Endothelial cell of umbilical vein (primary cell): ENCODE data around the gene SMIM7. TPM values are rescaled to one million over a fixed set of nuclear protein-coding genes. Genes with fewer than 3 reads are reported as not detected.

Experiments
- BruUV-seq: library from RNA; stranded (reverse); fragments of 400-500 nt; replicated peaks from 2 replicates; lab custom pipeline; 2021; lab: Mats Ljungman, UMichigan
- CTCF ChIA-PET: fragments of 300-600, 350-600 bp; sonication (Branson Sonifier 250); formaldehyde crosslinking; loops from one replicate; lab custom pipeline; 2021; ENCODE audit warnings: antibody characterized with exemption, inconsistent platforms; lab: Charles Lee
- POLR2A ChIA-PET: fragments of 300-600, 350-600 bp; sonication (Branson Sonifier 250); formaldehyde crosslinking; loops from one replicate; lab custom pipeline; 2021; ENCODE audit warnings: antibody characterized with exemption, inconsistent platforms; lab: Charles Lee
- DNase-seq: peaks from one replicate; pipeline ENCODE4 v3.0.0-alpha.2; 2011; ENCODE audit warnings: low read depth, low spot score
- FAIRE-seq: peaks from 2 replicates; lab custom pipeline; 2011; peaks lifted over from hg19 to GRCh38; lab: Jason Lieb, UNC
- H2AFZ ChIP-seq: 2 replicates; pipeline ENCODE4 v1.6.0; 2012; ENCODE audit warnings: low read depth, low read length, control low read depth, inconsistent platforms
- H3K27ac ChIP-seq: 2 replicates; pipeline ENCODE4 v1.5.1; 2011; ENCODE audit warnings: low read depth, mild to moderate bottlenecking, control low read depth, low read length, moderate library complexity; ENCODE audit not compliant: insufficient read depth
- H3K27me3 ChIP-seq, 2 experiments: 2 replicates each; pipeline versions ENCODE4 v1.6.0 to v1.6.1; 2011; ENCODE audit warnings: low read length in 2 of 2, mixed read lengths in 1 of 2; ENCODE audit not compliant: control insufficient read depth in 2 of 2, insufficient read depth in 2 of 2
- H3K36me3 ChIP-seq, 2 experiments: 2 replicates in 1 of 2; 3 replicates in 1 of 2; pipeline ENCODE4 v1.5.1; 2011; ENCODE audit warnings: low read length in 2 of 2, mild to moderate bottlenecking in 1 of 2, moderate library complexity in 1 of 2; ENCODE audit not compliant: control insufficient read depth in 2 of 2, insufficient read depth in 2 of 2; ENCODE audit errors: extremely low read depth in 1 of 2
- H3K4me1 ChIP-seq: 3 replicates; pipeline ENCODE4 v1.5.1; 2011; ENCODE audit warnings: mild to moderate bottlenecking, low read length; ENCODE audit not compliant: control insufficient read depth, insufficient read depth; ENCODE audit errors: extremely low read depth
- H3K4me2 ChIP-seq: 2 replicates; pipeline ENCODE4 v1.6.1; 2011; ENCODE audit warnings: low read length, control low read depth, mixed read lengths; ENCODE audit not compliant: insufficient read depth
- H3K4me3 ChIP-seq, 3 experiments: fragments of 200-600 bp in 1 of 3; sonication (generic), shearing (Covaris generic) in 1 of 3; replicated peaks in 1 of 3; 2 replicates each; pipeline ENCODE4 v1.5.1; 2011 to 2016; ENCODE audit warnings: control low read depth in 3 of 3, low read length in 3 of 3, mild to moderate bottlenecking in 2 of 3, inconsistent platforms in 1 of 3, low read depth in 1 of 3, moderate library complexity in 1 of 3; ENCODE audit not compliant: insufficient read depth in 1 of 3
- H3K79me2 ChIP-seq: 2 replicates; pipeline ENCODE4 v1.6.0; 2012; ENCODE audit warnings: low read length, inconsistent platforms; ENCODE audit not compliant: control insufficient read depth, insufficient read depth
- H3K9ac ChIP-seq: replicated peaks from 2 replicates; pipeline ENCODE3; 2011; ENCODE audit warnings: low read length, control low read depth; ENCODE audit not compliant: insufficient read depth; ENCODE audit errors: extremely low read depth
- H3K9me1 ChIP-seq: replicated peaks from 3 replicates; pipeline ENCODE4 v1.6.0; 2011; ENCODE audit warnings: mild to moderate bottlenecking, low read length; ENCODE audit not compliant: control insufficient read depth, insufficient read depth; ENCODE audit errors: extremely low read depth
- H3K9me3 ChIP-seq: replicated peaks from 2 replicates; pipeline ENCODE4 v1.5.1; 2012; ENCODE audit warnings: low read length, inconsistent platforms; ENCODE audit not compliant: control insufficient read depth, insufficient read depth
- H4K20me1 ChIP-seq: replicated peaks from 2 replicates; pipeline ENCODE3; 2011; ENCODE audit warnings: mild to moderate bottlenecking, low read length; ENCODE audit not compliant: control insufficient read depth, insufficient read depth; ENCODE audit errors: extremely low read depth
- EZH2 ChIP-seq: IDR thresholded peaks from 2 replicates; pipeline ENCODE4 v1.6.1; 2012; ENCODE audit warnings: borderline replicate concordance, low read depth, mild to moderate bottlenecking, moderate library complexity, low read length, inconsistent platforms; ENCODE audit not compliant: severe bottlenecking
- FOS ChIP-seq: IDR thresholded peaks from 2 replicates; pipeline ENCODE4 v1.6.1; 2011; ENCODE audit warnings: mild to moderate bottlenecking, low read length, moderate library complexity, borderline replicate concordance; ENCODE audit not compliant: insufficient read depth
- GATA2 ChIP-seq: IDR thresholded peaks from 2 replicates; pipeline ENCODE4 v1.7.0; 2011; ENCODE audit warnings: low read depth, mild to moderate bottlenecking, moderate library complexity, mixed read lengths, low read length; ENCODE audit not compliant: insufficient read length, insufficient read depth
- JUN ChIP-seq: IDR thresholded peaks from 2 replicates; pipeline ENCODE4 v1.6.1; 2011; ENCODE audit warnings: borderline replicate concordance, low read depth; ENCODE audit not compliant: insufficient read length, insufficient read depth
- MYC ChIP-seq: IDR thresholded peaks from one replicate; pipeline ENCODE4 v1.6.1; 2011; ENCODE audit warnings: mild to moderate bottlenecking, low read depth, low read length
- POLR2A ChIP-seq: IDR thresholded peaks from 2 replicates; pipeline ENCODE4 v1.6.1; 2012; ENCODE audit warnings: low read depth, mild to moderate bottlenecking, control low read depth, low read length
- POLR2AphosphoS5 ChIP-seq: IDR thresholded peaks from 2 replicates; pipeline ENCODE4 v1.6.1; 2012; ENCODE audit warnings: low read depth, mild to moderate bottlenecking, control low read depth, low read length, moderate library complexity; ENCODE audit not compliant: insufficient read depth
- dilution Hi-C: fragments of 300-500 bp; cut with MboI; formaldehyde crosslinking; loops from one replicate; pipeline ENCODE4 v1.15.0; 2019; ENCODE audit warnings: low sequenced_read_pairs; ENCODE audit not compliant: extremely low pct_ligation_motif_present
- intact Hi-C: fragments of 100-400 bp; cut with micrococcal nuclease; formaldehyde crosslinking; loops from one replicate; pipeline ENCODE4 v1.10.0; 2022
- polyA plus RNA-seq, 4 experiments: library from polyadenylated mRNA; depleted of rRNA in 3 of 4; stranded (reverse) in 3 of 4; unstranded in 1 of 4; fragments of >200 nt; gene quantifications; 2 replicates each; pipeline versions ENCODE4 v1.2.1 to v1.2.3, GENCODE V29; 2011 to 2012; ENCODE audit warnings: missing spikeins in 1 of 4
- total RNA-seq: library from RNA; stranded (reverse); gene quantifications from 2 replicates; pipeline ENCODE4 v1.2.3, GENCODE V29; 2021
- TF ChIP-seq, protein P1 (sequence below): IDR thresholded peaks from 2 replicates; pipeline ENCODE4 v1.6.1; 2011; ENCODE audit not compliant: insufficient read depth, insufficient read length
- TF ChIP-seq, protein P2 (sequence below), 2 donors: IDR thresholded peaks; 1 replicate in 1 of 2; 2 replicates in 1 of 2; pipeline ENCODE4 v1.5.1; 2011; ENCODE audit warnings: low read length in 2 of 2, mild to moderate bottlenecking in 2 of 2, moderate library complexity in 2 of 2, control low read depth in 1 of 2, inconsistent platforms in 1 of 2, low read depth in 1 of 2; ENCODE audit not compliant: insufficient read depth in 1 of 2; ENCODE audit errors: extremely low read depth in 1 of 2

SMIM7 gene
- total and polyA plus RNA-seq, 2 donors (not counting 3 experiments of a cell fraction or from before 2014, with no cell fraction given), result 51.1 to 62.0 TPM

DNA sequence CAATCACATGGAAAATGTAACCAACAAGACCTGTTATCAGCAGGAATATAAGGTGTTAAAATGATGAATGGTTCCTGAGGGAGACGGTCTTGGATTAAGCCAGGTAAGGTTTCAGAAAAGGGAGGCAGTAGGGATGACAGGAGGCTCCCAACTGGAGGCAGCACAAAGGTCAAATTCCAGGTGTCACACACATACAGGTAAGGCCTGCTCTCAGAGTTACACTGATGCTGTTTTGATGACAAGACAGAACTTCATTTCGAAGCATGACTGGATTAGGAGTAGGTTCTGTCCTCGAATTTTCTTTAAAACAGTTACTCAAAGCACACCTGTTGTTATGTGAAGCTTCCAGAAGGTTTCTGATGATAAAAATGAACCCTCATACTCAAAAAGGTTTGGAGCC, 39.4 kb downstream of the SMIM7 start:
- Histone ChIP-seq H3K4me3 (no peak overlapping the region), H4K20me1 (no peaks in the 10 kb centered on the region), H3K27ac (no peak overlapping the region), H3K9me3 (no peaks in the 10 kb centered on the region), H3K79me2 (peaks cover 100% of the 10 kb centered on the region), H3K9ac (no peak overlapping the region), H3K27me3 (no peaks in the 10 kb centered on the region), H3K9me1 (no peaks in the 10 kb centered on the region), H2AFZ (no peak overlapping the region), H3K4me1 (peaks cover 5% of the 10 kb centered on the region), H3K4me2 (no peak overlapping the region), H3K36me3 (peaks cover 2 to 11% of the 10 kb centered on the region in 2 experiments)
- no peak for DNase-seq
- dilution Hi-C loops, result no loop called here
- FAIRE-seq, result no peak
- no TSS peak for BruUV-seq
- ChIA-PET CTCF (no interaction called here), POLR2A (no interaction called here)
- no peak for TF ChIP-seq MYC
- no peak for TF ChIP-seq POLR2AphosphoS5
- TF ChIP-seq, protein P1, sequence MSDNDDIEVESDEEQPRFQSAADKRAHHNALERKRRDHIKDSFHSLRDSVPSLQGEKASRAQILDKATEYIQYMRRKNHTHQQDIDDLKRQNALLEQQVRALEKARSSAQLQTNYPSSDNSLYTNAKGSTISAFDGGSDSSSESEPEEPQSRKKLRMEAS, result no peak
- intact Hi-C loops, result no loop called here

DNA sequence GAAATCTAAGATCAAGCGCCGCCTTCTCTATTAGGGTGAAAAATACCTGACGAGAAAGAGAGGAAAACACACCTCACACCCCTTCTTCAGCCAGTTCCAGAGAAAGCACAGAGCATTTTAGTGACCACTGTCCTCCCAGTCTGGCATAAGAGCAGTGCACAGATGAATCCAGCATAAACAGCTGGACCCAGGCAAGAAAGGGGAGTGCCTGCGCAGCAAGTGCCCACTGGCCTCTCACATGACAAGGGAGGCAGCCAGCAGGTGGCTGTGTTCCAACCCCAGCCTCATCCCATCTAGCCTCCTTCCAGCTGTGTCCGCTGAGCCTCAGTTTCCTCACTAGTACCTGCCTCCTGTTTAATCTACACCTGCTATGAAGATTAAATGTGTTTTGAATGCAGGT, 39.9 kb downstream of the SMIM7 start:
- Histone ChIP-seq H3K9me1 (no peaks in the 10 kb centered on the region), H3K9me3 (no peaks in the 10 kb centered on the region), H3K27me3 (no peaks in the 10 kb centered on the region), H3K79me2 (peaks cover 98% of the 10 kb centered on the region), H3K27ac (no peak overlapping the region), H3K9ac (no peak overlapping the region), H3K4me2 (no peak overlapping the region), H3K36me3 (peaks cover 2 to 9% of the 10 kb centered on the region in 2 experiments), H3K4me3 (no peak overlapping the region), H3K4me1 (peaks cover 3% of the 10 kb centered on the region), H2AFZ (no peak overlapping the region), H4K20me1 (no peaks in the 10 kb centered on the region)
- DNase-seq, result no peak
- no peak for FAIRE-seq
- TF ChIP-seq FOS (no peak), POLR2AphosphoS5 (no peak), GATA2 (no peak), EZH2 (no peak), MYC (no peak), POLR2A (no peak), JUN (no peak)
- TF ChIP-seq, protein P2, sequence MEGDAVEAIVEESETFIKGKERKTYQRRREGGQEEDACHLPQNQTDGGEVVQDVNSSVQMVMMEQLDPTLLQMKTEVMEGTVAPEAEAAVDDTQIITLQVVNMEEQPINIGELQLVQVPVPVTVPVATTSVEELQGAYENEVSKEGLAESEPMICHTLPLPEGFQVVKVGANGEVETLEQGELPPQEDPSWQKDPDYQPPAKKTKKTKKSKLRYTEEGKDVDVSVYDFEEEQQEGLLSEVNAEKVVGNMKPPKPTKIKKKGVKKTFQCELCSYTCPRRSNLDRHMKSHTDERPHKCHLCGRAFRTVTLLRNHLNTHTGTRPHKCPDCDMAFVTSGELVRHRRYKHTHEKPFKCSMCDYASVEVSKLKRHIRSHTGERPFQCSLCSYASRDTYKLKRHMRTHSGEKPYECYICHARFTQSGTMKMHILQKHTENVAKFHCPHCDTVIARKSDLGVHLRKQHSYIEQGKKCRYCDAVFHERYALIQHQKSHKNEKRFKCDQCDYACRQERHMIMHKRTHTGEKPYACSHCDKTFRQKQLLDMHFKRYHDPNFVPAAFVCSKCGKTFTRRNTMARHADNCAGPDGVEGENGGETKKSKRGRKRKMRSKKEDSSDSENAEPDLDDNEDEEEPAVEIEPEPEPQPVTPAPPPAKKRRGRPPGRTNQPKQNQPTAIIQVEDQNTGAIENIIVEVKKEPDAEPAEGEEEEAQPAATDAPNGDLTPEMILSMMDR (IDR thresholded peaks at IDR 0.05; ENCODE audit: extremely low read depth in 1 of 2, insufficient read depth in 1 of 2, low read depth in 1 of 2, low read length in 2 of 2), result no peak
- TF ChIP-seq, protein P1, result no peak
- dilution Hi-C loops (no loop called here), intact Hi-C loops (no loop called here)
- BruUV-seq, result no TSS peak
- ChIA-PET POLR2A (no interaction called here), CTCF (no interaction called here)
